BLaER1 treated with 17β-estradiol and CSF1 and Interleukin-3, amounts not matched to agents 10 nM and 100 nM (cell line): ENCODE results near the gene CNKSR2.

ENCODE experiments used
- H3K27ac ChIP-seq, 11 experiments: shearing (Covaris generic); formaldehyde crosslinking; 2 replicates each; pipeline ENCODE4 v1.8.1; 2022
- H3K27me3 ChIP-seq, 11 experiments: shearing (Covaris generic); formaldehyde crosslinking; 2 replicates each; pipeline ENCODE4 v1.8.1; 2022
- H3K36me3 ChIP-seq, 11 experiments: shearing (Covaris generic); formaldehyde crosslinking; 2 replicates each; pipeline ENCODE4 v1.8.1; 2022
- H3K4me1 ChIP-seq, 10 experiments: shearing (Covaris generic); formaldehyde crosslinking; 2 replicates each; pipeline ENCODE4 v1.8.1; 2022
- H3K4me2 ChIP-seq, 11 experiments: shearing (Covaris generic); formaldehyde crosslinking; 2 replicates each; pipeline ENCODE4 v1.8.1; 2022
- H3K4me3 ChIP-seq, 10 experiments: shearing (Covaris generic); formaldehyde crosslinking; 2 replicates each; pipeline ENCODE4 v1.8.1; 2022
- H3K9ac ChIP-seq, 11 experiments: shearing (Covaris generic); formaldehyde crosslinking; 2 replicates each; pipeline ENCODE4 v1.8.1; 2022
- H3K9me3 ChIP-seq, 11 experiments: shearing (Covaris generic); formaldehyde crosslinking; replicated peaks in 1 of 11; 2 replicates each; pipeline ENCODE4 v1.8.1; 2022
- H4K20me1 ChIP-seq, 11 experiments: shearing (Covaris generic); formaldehyde crosslinking; 2 replicates each; pipeline ENCODE4 v1.8.1; 2022
- Cebpa-rat ChIP-seq, 11 experiments: shearing (Covaris generic); IDR thresholded peaks; 2 replicates each; pipeline ENCODE4 v1.8.1; 2022

Gene CNKSR2

DNA sequence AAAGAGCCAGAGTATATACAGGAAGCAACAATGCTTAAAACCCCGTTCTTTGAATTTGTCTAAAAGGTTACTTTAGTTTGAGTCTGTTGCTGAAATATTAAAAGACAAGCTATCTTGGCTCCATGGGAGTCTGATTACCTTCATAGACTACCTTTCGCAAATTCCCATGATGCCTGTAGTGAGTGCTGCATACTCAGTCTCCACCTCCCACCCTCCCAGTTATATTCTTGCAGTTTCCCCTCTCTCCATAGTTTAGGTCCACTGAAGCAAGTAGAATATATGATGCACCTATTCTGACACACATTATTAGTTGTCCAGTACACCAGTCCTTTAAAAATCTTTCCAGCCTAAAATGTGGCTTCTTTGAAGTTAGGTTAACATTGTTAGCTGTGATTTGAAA lies 2.4 kb downstream of the CNKSR2 start:
- Histone ChIP-seq H3K4me2 (peak overlapping the region in 2 of 11 experiments; percentile 84 to 85; a peak in 2 of 22 replicates), H4K20me1 (peaks cover 0 to 9% (median 0%) of the 10 kb centered on the region in 11 experiments; a peak in 2 of 22 replicates), H3K27ac (no peak overlapping the region), H3K9ac (no peak overlapping the region), H3K27me3 (peaks cover 0 to 27% (median 0%) of the 10 kb centered on the region in 11 experiments; a peak in 10 of 22 replicates), H3K9me3 (peaks cover 13 to 22% (median 20%) of the 10 kb centered on the region in 11 experiments; a peak in 21 of 22 replicates), H3K4me3 (no peak overlapping the region), H3K4me1 (peaks cover 0 to 16% (median 2%) of the 10 kb centered on the region in 10 experiments; a peak in 9 of 20 replicates), H3K36me3 (no peaks in the 10 kb centered on the region)
- TF ChIP-seq Cebpa-rat (IDR thresholded peaks at IDR 0.05) = no peak

DNA sequence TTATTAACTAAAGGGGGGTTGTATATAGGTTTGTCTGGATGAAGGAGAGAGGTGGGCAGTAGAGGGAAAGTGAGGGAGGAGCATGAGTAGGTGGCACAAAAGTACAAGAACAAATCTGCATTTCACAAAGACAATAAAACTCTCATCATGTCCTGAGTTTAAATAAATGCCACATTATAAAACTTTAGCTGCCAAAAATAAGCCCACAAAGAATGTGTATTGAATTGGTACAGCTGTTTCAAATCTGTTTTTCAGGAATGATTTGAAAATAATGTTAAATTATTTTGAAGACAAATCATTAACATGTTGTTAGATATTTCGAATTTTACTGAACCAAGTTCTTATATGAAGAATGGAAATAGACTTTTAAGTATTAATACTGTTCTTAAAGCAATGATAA lies 5.8 kb downstream of the CNKSR2 start:
- TF ChIP-seq Cebpa-rat (IDR thresholded peaks at IDR 0.05) = no peak
- no peaks in the 10 kb centered on the region for H3K36me3 ChIP-seq
- H3K4me2 ChIP-seq = no peak overlapping the region
- no peak overlapping the region for H3K9ac ChIP-seq
- H3K27me3 ChIP-seq = peaks cover 0 to 13% (median 0%) of the 10 kb centered on the region in 11 experiments; a peak in 10 of 22 replicates
- H3K9me3 ChIP-seq = peaks cover 2 to 7% (median 6%) of the 10 kb centered on the region in 11 experiments; a peak in 18 of 22 replicates
- H4K20me1 ChIP-seq = peaks cover 0 to 9% (median 0%) of the 10 kb centered on the region in 11 experiments; a peak in 2 of 22 replicates
- H3K4me3 ChIP-seq = no peak overlapping the region
- H3K27ac ChIP-seq = no peak overlapping the region
- peaks cover 0 to 16% (median 2%) of the 10 kb centered on the region in 10 experiments; a peak in 9 of 20 replicates for H3K4me1 ChIP-seq

DNA sequence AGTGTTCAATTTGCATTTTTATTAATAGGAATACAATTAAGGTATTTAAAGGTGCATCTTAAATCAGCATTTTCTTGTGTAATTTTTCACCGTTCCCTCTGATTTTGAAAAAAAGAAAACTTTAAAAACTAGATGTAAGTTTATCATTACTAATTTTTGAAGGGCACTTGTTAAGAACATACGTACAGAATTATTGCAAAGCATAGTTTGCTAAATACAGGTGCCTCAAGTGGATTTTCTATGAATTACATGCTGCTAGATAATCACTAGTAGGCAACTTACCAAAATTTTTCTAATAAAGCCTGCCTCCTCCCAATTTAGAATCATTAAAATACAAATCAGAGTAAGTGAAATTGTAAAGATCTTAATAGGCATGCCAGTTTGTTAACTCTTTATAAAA lies 8.5 kb downstream of the CNKSR2 start:
- Histone ChIP-seq H3K4me3 (no peak overlapping the region), H3K4me1 (no peaks in the 10 kb centered on the region), H3K9ac (no peak overlapping the region), H3K9me3 (peaks cover 0 to 4% (median 0%) of the 10 kb centered on the region in 11 experiments; a peak in 1 of 22 replicates), H3K36me3 (no peaks in the 10 kb centered on the region; a peak in 1 of 22 replicates), H3K27me3 (no peaks in the 10 kb centered on the region), H3K27ac (no peak overlapping the region), H4K20me1 (no peaks in the 10 kb centered on the region; a peak in 1 of 22 replicates), H3K4me2 (no peak overlapping the region)
- no peak for TF ChIP-seq Cebpa-rat (IDR thresholded peaks at IDR 0.05)

DNA sequence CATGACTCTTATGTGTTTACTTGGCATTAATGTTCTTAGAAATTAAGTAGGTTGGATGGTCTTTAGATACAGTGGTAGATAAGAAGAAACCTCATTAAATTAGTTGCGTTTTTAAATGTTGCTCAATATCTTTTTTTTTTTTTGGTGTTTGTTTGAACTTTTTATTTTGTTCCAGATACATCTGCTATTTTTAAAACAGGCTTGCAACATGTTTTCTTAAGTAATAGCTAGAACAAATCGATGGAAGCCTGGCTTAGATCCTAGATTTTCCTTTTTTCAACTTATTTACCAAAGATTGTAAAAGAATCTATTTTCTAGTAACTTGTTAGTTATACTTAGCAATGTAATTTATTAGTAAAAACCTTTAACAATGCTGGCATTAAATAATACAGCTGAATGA lies 9.3 kb downstream of the CNKSR2 start:
- Histone ChIP-seq H3K9ac (no peak overlapping the region), H3K36me3 (no peaks in the 10 kb centered on the region; a peak in 1 of 22 replicates), H3K9me3 (peaks cover 0 to 9% (median 0%) of the 10 kb centered on the region in 11 experiments; a peak in 3 of 22 replicates), H4K20me1 (no peaks in the 10 kb centered on the region), H3K27ac (no peak overlapping the region), H3K4me2 (no peak overlapping the region), H3K4me1 (no peaks in the 10 kb centered on the region), H3K27me3 (no peaks in the 10 kb centered on the region), H3K4me3 (no peak overlapping the region)
- TF ChIP-seq Cebpa-rat (IDR thresholded peaks at IDR 0.05) = no peak

DNA sequence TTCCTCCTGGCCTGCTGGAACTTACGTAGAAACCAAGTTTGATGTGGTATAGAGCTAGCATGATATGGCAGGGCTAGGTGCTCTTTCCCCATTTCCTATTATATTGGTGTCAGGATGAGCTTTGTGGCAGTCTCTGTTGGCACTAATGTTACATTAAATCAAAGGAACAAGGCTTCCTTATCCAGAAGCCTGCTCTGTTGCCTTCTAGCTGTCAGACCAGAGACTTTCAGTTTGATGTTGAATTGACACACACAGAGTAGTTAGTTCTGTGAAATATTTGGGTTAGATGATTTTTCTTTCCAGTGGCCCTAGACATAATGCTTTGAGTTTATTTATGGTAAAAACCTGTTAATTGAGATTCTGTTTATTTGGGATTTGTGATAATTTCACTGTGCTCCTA lies 10.0 kb downstream of the CNKSR2 start:
- Histone ChIP-seq H3K4me2 (no peak overlapping the region), H3K36me3 (no peaks in the 10 kb centered on the region; a peak in 1 of 22 replicates), H3K9ac (no peak overlapping the region), H3K4me3 (no peak overlapping the region), H3K4me1 (no peaks in the 10 kb centered on the region), H4K20me1 (no peaks in the 10 kb centered on the region), H3K27me3 (no peaks in the 10 kb centered on the region), H3K9me3 (peaks cover 0 to 9% (median 0%) of the 10 kb centered on the region in 11 experiments; a peak in 3 of 22 replicates), H3K27ac (no peak overlapping the region)
- TF ChIP-seq Cebpa-rat (IDR thresholded peaks at IDR 0.05) = no peak

DNA sequence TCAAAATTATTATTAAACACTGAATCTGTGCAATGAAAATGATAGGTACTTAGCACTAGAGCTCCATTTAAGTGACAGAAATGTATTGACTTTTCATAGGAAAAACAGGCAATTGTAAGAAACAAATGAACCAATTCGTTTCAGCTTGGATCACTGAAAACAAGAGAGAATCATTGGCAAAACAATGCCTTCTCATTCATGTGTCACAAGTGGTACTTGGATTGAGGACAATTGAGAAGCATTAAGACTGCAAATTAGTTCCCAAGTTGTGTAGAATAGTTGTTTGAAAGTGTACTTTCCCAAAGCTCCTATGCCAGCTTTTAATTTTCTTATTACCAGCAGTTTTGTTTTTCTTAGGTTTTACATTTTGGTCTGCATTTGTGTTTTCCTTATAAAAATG lies 20.6 kb downstream of the CNKSR2 start:
- peaks cover 0 to 17% (median 4%) of the 10 kb centered on the region in 11 experiments; a peak in 11 of 22 replicates for H3K36me3 ChIP-seq
- peaks cover 26 to 28% (median 27%) of the 10 kb centered on the region in 11 experiments for H3K9me3 ChIP-seq
- H3K4me1 ChIP-seq = no peaks in the 10 kb centered on the region
- no peak overlapping the region for H3K4me2 ChIP-seq
- H4K20me1 ChIP-seq = no peaks in the 10 kb centered on the region
- no peak overlapping the region for H3K27ac ChIP-seq
- H3K9ac ChIP-seq = no peak overlapping the region
- H3K4me3 ChIP-seq = no peak overlapping the region
- TF ChIP-seq Cebpa-rat (IDR thresholded peaks at IDR 0.05) = no peak
- no peaks in the 10 kb centered on the region for H3K27me3 ChIP-seq

DNA sequence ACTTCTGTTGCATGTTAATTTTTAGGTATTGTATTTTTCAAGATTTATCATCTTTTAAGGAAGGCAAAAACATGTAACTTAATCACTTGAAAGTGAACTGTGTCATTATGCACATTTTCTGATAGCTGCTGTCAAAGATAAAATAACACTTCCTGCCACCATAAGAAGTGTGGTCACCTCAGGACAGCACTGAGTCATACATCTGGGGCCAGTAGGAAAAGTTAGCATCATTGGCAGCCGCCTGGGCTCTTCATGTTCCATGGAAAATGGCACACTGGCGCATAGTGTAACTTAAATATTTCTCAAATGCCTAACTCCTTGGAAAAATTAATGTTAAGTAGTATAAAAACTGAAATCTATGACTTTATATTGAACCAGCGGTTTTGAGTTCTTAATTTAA lies 24.2 kb downstream of the CNKSR2 start:
- no peak overlapping the region for H3K4me2 ChIP-seq
- H4K20me1 ChIP-seq = no peaks in the 10 kb centered on the region
- no peak overlapping the region for H3K27ac ChIP-seq
- H3K9ac ChIP-seq = no peak overlapping the region
- H3K36me3 ChIP-seq = no peaks in the 10 kb centered on the region
- no peaks in the 10 kb centered on the region for H3K4me1 ChIP-seq
- H3K27me3 ChIP-seq = no peaks in the 10 kb centered on the region
- H3K4me3 ChIP-seq = no peak overlapping the region
- no peak for TF ChIP-seq Cebpa-rat (IDR thresholded peaks at IDR 0.05)
- no peaks in the 10 kb centered on the region for H3K9me3 ChIP-seq

DNA sequence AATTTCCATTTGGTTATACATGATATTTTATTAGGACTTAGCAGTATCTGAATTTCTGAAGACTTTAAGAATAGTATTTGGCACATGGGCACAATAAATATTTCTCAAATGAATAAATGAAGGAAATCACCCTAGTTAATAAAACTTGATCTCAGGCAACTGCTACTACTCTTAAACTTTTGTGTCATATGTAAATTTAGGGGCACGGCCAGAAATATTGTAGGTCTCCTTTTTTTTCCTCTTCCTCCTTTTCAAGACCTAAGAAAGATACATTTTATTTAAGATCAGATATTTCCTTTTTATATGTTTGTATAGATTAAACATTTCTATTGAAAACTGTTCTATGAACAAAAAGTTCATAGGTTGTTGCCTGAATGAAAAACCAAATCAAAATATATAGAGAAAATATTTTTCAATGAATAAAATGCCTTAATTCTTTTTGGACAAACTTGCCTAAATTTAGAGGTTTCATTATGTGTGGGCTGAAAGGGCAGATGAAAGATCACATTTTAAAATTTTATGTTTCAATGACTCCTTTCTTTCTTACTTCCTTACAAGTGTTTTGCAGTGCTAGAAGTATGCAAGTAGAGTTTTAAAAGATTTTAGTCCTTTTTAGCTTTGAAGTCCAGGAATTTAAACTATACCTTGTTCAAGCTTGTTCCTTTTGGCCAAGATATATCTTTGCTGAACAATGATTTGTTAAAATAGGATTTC lies 26.3 kb downstream of the CNKSR2 start:
- Histone ChIP-seq H3K9ac (no peak overlapping the region), H3K27ac (no peak overlapping the region), H4K20me1 (no peaks in the 10 kb centered on the region), H3K4me2 (no peak overlapping the region), H3K27me3 (no peaks in the 10 kb centered on the region), H3K36me3 (no peaks in the 10 kb centered on the region), H3K4me1 (no peaks in the 10 kb centered on the region), H3K4me3 (no peak overlapping the region), H3K9me3 (no peaks in the 10 kb centered on the region)
- no peak for TF ChIP-seq Cebpa-rat (IDR thresholded peaks at IDR 0.05)

DNA sequence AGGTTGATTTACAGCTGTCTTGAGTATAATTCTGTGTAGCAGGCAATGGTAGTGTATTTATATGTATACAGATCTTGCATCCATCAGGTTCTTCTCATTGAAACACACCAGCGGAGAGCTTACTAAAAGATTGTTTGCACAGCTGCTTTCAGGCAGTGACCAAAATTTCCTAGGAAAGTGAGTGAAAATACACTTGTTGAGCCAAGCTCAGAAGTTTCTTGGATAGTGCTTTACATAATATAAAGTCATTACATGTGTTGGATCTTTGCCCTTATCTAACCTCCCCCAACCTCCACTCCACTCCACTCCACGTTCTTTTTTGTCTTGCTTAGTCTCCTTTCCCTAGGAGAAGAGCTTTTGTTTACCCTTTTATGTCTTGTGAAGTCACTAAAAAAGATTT lies 34.1 kb downstream of the CNKSR2 start:
- Histone ChIP-seq H3K27me3 (no peaks in the 10 kb centered on the region), H3K9ac (no peak overlapping the region), H3K36me3 (no peaks in the 10 kb centered on the region), H3K4me3 (no peak overlapping the region), H3K4me1 (no peaks in the 10 kb centered on the region), H3K4me2 (no peak overlapping the region), H3K9me3 (no peaks in the 10 kb centered on the region), H4K20me1 (no peaks in the 10 kb centered on the region), H3K27ac (no peak overlapping the region)
- TF ChIP-seq Cebpa-rat (IDR thresholded peaks at IDR 0.05) = no peak

DNA sequence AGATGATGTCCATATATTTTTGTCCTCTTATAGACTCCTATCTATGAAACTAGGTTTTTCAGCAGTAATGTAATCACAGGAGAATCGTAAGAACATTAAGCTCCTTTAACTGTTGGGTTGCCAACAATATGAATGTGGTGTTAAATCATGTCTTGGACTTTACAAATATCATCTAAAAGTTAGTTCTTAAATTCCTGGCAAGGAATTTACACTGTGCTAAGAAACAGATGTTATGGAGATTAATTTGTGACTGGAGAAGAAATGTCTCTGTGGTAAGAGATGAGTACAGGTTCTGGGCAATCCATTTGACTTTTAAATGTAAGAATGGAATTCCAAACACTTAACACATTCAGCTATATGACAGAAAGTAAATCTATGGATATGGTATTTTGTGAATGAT lies 34.6 kb downstream of the CNKSR2 start:
- H3K4me2 ChIP-seq = no peak overlapping the region
- no peak overlapping the region for H3K27ac ChIP-seq
- no peaks in the 10 kb centered on the region for H3K4me1 ChIP-seq
- no peak overlapping the region for H3K9ac ChIP-seq
- TF ChIP-seq Cebpa-rat (IDR thresholded peaks at IDR 0.05) = no peak
- H3K9me3 ChIP-seq = peaks cover 0 to 4% (median 0%) of the 10 kb centered on the region in 11 experiments; a peak in 6 of 22 replicates
- no peaks in the 10 kb centered on the region for H4K20me1 ChIP-seq
- no peaks in the 10 kb centered on the region; a peak in 1 of 22 replicates for H3K36me3 ChIP-seq
- H3K27me3 ChIP-seq = no peaks in the 10 kb centered on the region
- no peak overlapping the region for H3K4me3 ChIP-seq
